Measurements from ENCODE around the gene CASZ1.

CASZ1 gene

DNA sequence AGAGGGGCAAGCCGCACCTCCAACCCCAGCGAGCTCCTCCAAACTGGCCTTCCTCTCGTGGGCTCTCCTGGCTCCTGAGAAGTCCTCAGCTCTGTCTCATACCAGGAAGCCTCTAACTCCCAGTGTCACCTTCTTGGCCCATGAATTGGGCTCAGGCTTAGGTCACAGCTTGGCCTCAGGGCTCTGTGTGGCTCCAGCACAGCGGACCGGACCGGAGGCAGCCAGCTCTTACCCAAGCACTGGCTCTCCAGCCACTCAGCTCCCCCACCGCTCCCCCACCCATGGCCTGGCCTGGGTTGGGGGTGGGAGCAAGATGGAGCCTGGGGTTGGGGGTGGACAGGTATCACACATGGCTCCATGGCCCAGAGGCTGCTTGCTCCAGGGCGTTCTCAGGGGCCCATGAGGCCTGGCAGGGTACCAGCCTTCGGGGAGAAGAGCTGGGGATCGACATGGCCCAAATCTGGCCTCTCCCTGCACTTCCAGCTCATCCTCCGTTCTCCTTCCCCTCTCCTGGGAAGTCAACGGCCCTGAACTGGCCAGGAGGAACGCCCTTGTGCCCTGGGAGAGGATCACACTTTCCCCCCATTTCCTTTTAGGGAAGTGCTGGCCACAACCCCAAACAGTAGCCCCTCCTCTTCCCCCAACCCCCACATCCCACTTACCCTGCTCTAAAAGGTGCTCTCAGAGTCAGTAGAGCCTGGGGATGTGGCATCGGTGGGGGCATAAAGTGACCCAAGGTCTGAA lies 97.5 kb downstream of the CASZ1 start:
- no peak for DNase-seq

DNA sequence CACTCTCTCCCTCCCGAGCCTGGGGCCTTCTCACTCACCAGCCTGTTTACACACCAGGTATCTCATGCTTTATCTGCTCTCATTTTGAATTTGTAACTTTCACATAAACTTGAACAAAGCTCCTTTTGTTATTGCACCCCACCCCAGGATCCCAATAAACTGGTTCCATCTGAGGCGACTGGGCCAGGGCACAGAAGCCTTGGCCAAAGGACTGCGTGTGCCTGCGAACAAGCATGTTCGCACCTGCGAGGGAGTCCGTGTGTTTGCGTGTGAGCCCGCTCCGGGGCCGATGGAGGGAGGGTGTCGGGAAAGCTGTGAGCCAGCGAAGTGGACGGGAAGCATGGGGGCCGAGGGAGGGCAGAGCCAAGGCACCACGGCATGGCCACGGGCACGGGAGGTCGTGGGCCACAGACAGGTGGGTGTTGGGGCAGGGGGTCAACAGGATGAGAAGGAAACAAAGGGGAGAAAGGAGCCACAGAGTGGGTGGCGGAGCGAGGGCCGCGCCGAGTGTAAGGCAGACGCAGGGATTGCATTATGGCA lies 98.8 kb downstream of the CASZ1 start:
- DNase-seq = no peak

GRCh38 chr1:10696977-10697376 lies 99.5 kb downstream of the CASZ1 start:
- no peak for DNase-seq

DNA sequence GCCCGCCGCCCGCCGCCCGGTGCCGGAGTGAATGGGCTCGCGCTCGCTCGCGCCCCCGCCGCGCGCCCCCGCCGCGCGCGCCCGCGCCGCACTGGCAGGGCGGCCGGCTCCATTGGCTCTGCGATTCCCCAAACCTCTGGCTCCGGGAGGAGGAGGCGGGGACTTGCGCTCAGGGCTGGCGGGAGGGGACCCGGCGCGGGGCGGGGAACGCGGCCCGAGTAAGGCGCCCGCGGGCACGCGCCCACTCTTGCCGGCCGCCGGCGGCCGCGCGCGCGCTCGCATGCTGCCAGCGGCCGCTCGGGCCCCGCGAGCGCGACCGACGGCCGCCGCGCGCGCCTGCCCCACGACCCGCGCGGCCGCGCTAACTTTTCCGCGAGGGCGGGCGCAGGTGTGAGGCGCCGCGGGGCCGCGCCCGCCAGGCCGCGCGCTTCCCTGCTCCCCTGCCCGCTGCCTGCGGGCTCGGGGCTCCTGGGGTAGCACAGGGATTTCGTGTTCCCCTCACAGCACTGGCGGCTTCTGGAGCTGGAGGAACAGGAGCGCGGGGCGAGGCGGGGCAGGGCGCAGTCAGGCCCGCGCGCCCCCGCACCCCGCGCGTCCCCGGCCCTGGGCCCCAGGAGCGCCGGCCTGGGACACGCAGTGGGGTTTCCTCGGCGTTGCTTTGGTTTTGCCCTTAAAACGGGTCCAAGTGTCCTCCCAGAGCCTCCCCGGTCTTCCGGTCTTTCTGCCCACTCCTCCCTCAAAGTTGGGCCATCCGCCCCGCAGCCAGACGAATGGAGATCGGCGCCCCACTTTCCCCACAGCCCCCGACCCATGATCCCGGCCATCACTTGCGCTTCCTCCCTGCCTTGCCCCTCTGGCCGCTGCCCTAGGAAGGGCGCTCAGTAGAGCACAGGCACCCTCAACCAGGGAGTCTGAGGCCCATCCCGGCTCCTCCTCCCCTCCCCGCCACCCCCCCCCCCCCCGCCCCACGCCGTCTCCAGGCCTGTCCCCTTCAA lies 101.5 kb downstream of the CASZ1 start:
- DNase-seq = peak in 1 of 2 experiments; percentile 8

GRCh38 chr1:10694274-10694632 lies 102.2 kb downstream of the CASZ1 start:
- no peak for DNase-seq

- no peak for DNase-seq
Observed at GRCh38 chr1:10693497-10694273, 102.8 kb downstream of the CASZ1 start.

- no peak for DNase-seq
Observed at GRCh38 chr1:10693152-10693496, 103.3 kb downstream of the CASZ1 start.

DNA sequence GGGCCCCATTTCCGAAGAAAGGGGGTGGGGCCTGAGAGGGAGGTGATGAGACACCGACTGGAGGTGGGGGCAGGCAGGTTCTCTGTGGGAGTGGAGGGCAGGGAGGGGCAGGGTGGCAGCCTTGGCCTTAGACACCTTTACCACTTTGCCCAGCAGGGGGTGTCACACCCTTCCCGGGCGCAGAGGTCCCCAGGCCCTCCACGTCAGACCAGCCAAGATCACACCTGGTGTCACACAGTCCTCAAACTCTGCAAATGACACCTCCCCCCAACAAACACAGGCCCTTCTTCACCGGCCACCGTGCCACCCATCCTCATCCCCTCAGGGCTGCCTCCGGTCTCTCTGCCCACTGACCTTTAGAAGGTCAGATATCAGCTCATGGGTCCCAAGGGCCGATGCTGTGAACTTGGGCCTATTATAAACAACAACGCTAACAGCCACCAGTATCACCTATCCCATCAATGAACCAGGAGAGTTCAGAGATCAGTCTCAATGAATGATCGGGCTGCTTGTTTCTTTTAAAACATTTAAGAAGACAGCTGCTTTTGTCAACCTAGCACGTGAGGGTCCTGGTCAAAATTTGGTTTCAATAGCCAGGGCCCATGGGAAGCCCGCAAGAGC lies 103.9 kb downstream of the CASZ1 start:
- no peak for DNase-seq

DNA sequence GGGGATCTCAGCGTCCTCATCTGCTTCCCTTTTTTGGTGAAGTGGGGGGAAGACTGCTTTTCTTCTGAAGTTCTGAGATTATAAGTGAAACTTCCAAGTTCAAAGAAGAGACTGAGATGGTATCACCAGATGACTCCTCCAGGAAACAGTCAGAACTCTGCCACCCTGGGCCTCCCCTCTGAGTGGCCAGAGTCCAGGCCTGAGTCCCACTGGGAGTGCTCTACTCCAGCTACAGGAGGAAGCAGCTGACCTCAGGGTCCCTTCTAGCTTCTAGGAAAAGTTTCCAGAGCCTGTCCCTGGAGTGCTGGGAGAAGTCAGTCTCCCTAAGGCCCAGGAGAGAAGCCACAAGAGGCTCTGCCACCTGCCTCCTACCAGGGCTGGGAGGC lies 104.7 kb downstream of the CASZ1 start:
- DNase-seq = no peak

DNA sequence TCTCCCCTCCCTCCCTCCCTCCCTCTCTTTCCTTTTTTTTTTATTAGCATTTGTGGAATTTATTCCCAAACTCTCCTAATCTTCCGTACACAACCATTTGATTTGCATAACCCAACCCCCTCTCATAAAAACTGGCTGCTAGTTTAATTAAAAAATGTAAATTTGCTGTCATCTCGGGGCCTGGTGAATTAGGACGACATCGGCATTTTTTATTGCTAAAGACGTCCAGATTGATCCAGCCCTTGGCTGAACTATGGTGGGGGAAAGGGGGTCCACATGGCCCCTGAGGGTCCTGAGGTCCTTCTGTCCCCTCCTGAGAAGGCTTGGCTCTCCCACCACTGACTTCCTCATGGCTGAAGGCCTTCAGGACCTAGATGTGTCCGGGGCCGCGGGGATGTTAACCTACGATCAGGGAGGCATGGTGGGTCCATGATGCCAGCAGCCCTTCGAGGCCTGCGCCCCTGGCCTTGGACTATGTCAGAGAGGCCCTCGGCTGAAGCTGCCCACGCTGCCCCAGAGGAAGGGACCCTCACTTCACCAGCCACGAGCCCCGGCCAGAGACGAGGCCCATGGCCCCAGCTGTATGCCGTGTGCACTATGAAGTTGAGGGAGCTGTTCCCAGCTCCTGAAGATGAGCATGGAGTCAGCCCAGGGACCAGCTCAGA lies 105.2 kb downstream of the CASZ1 start:
- no peak for DNase-seq

GRCh38 chr1:10690484-10690883 lies 106.0 kb downstream of the CASZ1 start:
- DNase-seq = no peak

DNA sequence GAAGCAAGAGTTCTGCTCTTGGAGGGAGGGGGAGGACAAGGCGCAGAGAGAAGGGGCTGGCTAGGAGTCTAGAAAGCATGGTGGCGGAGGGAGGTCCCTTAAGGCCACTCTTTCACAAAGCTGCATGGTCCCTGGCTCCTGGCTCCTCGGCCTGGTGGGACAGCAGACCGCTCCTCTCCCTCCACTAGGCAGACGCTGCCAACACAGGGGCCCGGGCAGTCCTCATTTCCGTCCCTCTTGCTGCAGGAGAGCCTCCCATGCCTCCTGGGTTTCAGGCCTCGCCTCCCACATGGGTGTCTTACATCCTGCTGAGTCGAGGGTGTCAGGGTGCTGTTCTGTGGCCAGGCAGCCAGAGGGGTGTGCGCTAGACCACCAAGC lies 108.0 kb downstream of the CASZ1 start:
- DNase-seq = no peak

DNA sequence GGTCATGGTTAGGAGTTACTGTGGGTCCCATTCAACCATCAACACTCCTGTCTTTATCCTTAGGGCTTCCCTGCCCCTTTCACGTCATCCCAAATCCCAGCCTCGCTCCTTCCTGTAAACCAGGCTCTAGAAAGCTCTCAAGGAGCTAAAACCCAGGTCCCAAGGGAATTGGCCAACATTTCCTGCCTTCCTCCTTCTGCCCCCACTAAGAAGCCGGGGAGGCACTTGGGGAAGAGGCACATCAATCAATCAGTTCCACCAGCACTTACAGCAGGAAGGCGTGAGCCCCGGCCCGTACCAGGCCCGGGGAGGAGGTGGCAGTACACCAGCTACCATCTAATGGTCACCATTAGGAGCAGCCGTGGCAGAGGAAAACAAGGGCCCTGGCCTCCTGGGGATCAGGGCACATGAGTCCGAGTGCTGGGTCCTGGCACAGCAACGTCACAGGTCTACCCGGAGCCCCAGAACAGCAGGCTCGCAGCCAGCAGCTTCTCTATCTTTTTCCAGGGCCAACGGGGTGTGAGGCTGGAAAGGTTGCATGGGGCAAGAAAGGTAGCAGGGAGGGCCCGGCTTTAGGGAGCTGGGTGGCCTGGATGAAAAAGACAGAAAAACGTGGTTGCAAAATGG lies 108.6 kb downstream of the CASZ1 start:
- DNase-seq = no peak

- no peak for DNase-seq
Observed at GRCh38 chr1:10687251-10687651, 109.2 kb downstream of the CASZ1 start.

DNA sequence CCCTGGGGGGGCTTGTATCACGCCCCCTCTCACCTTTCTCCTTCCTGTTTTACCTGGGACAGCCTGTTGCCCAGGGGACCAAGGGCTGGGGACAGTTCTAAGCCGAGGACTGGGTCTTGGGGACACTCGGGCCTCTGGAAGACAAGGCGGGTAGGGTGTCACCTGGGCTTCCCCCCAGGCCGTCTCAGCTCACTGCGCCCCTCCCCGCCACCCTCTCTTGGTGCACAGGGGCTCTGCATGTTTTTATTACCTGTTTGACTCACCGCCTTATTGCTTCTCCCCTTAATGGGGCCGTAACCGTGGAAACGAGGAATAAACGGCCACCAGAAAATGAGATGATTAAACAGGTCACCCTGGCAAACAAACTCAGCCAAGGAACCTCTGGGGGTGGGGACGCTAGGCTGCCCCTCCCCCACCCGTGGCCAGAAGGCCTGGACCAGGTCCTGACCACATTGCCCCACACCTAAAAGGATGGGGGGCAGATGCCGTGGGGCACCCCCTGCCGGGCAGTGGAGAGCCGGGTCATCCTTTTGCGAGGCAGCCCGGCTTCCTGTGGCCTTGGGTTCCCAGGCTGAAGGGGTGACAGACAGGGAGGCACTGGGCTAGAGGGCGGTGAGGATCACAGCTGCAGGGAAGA lies 109.9 kb downstream of the CASZ1 start:
- DNase-seq = no peak

DNA sequence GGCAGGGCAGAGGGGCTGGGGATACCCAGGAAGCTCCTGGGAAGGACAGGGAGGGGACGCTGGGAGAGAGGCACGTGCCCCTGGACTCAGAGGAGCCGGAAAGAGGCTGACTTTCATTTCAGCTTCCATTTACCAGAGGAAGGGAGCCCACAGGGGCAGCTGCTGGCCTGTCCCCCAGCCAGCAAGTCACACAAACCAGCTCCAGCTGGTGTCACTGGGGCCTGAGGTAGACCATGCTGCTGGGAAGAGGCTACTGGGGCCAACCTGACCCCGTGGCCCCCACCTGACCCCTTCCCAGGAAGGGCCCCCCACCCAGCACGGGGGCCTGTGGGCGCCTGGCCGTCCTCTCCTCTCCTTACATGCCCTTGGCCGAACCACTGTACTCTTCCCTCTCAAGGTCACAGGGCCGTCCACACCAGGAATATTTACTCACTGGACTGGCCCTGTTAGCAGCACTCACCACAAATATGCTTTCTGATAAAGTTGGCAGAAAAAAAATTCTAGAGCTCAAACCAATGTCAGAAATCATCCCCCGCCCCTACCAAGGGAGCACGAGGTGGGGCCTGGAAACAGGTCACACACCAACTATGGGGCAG lies 110.5 kb downstream of the CASZ1 start:
- DNase-seq = no peak

GRCh38 chr1:10685196-10685807 lies 111.1 kb downstream of the CASZ1 start:
- DNase-seq = no peak

DNA sequence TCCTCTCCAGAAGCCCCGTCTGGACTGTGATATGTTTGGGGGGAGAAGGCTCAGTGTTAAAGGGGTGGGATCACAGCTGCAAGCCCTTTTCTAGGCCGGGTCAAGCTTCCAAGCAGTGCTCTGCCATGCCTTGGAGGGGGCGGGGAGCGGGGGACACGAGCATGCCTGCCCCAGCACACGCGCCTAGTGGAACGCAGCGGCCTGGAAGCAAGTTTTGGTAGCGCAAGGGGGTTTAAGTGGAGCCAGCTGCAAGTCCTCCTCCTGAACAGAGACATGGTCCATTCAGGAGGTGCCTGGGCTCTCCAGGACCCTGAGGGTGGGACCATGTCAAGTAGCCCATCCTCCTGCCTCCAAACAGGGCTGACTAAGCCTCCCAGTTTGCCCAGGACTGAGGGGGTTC lies 112.2 kb downstream of the CASZ1 start:
- DNase-seq = no peak

- peak in 1 of 2 experiments; percentile 60 for DNase-seq
Observed at GRCh38 chr1:10682449-10683309, 113.8 kb downstream of the CASZ1 start.

Measured in cerebellar nuclear complex (tissue), 1 donor.